Subcutaneous adipose tissue (tissue), 4 donors: ENCODE results near the gene SEBOX. TPM values are rescaled to one million over a fixed set of nuclear protein-coding genes. Genes with fewer than 3 reads are reported as not detected.

Experiments
- CTCF ChIP-seq: fragments of 450-650 bp; IDR thresholded peaks from one replicate; pipeline ENCODE4 v1.5.1; 2016; ENCODE audit warnings: low read depth, mild to moderate bottlenecking, control low read depth, antibody characterized with exemption, moderate library complexity
- total RNA-seq, 4 donors: library from RNA; depleted of rRNA; stranded (reverse); fragments of >200 nt; gene quantifications; one replicate each; pipeline ENCODE4 v1.1.0, GENCODE V29; 2016

Gene SEBOX
- total RNA-seq, 4 donors from 2014 or later: not detected

- no peak for TF ChIP-seq CTCF
These were observed 33.0 kb downstream of the SEBOX start for GRCh38 chr17:28331891-28332420.

- no peak for TF ChIP-seq CTCF
These were observed 34.3 kb downstream of the SEBOX start for GRCh38 chr17:28330671-28331070.

GRCh38 chr17:28328325-28328724 lies 36.7 kb downstream of the SEBOX start:
- TF ChIP-seq CTCF: no peak

GRCh38 chr17:28327709-28328108 lies 37.3 kb downstream of the SEBOX start:
- no peak for TF ChIP-seq CTCF

DNA sequence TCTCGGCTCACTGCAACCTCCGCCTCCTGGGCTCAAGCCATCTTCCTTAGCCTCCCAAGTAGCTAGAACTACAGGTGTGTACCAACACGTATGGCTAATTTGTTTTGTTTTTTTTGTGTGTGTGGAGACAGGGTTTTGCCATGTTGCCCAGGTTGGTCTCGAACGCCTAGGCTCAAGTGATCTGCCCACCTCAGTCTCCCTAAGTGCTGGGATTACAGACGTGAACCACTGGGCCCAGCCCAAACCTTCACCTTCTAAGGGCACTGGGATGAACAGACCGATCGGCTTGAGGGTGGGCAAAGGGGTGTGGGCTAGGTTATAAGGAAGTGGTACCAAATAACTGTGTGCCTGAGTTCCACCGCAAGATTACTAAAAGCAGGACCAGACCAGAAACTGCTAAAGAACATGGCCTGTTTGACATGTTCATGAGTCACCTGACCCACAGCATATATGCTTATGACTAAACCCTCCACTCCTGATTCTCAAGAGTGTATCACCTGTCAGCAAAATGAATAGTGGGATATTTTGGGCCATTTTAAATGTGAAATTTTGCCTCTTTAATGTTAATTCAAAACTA lies 37.9 kb downstream of the SEBOX start:
- no peak for TF ChIP-seq CTCF

- no peak for TF ChIP-seq CTCF
These were observed 38.9 kb downstream of the SEBOX start for GRCh38 chr17:28326114-28326513.

GRCh38 chr17:28325211-28325610 lies 39.8 kb downstream of the SEBOX start:
- TF ChIP-seq CTCF: no peak
